Loucy (cell line): Measurements from ENCODE around the gene HOXD11.

ENCODE experiments used
- H2AFZ ChIP-seq: fragments of 200-600 bp; sonication (generic); 2 replicates; pipeline ENCODE4 v1.6.0; 2016; ENCODE audit warnings: antibody characterized with exemption, mild to moderate bottlenecking, low read length, moderate library complexity
- H3F3A ChIP-seq: fragments of 200-600 bp; 2 replicates; pipeline ENCODE4 v1.6.0; 2016; ENCODE audit warnings: antibody characterized with exemption, low read depth, mild to moderate bottlenecking
- H3K27me3 ChIP-seq: fragments of 200-600 bp; sonication (generic); 2 replicates; pipeline ENCODE4 v1.6.1; 2014; ENCODE audit warnings: low read length, mild to moderate bottlenecking; ENCODE audit not compliant: insufficient read depth, poor library complexity, severe bottlenecking
- H3K36me3 ChIP-seq: fragments of 200-600 bp; sonication (generic); 2 replicates; pipeline ENCODE4 v1.6.1; 2016; ENCODE audit warnings: low read length; ENCODE audit not compliant: insufficient read depth
- H3K4me1 ChIP-seq: fragments of 200-600 bp; sonication (generic); 2 replicates; pipeline ENCODE4 v1.5.1; 2014; ENCODE audit warnings: low read length, mild to moderate bottlenecking; ENCODE audit not compliant: insufficient read depth, poor library complexity, severe bottlenecking
- H3K4me2 ChIP-seq: fragments of 200-600 bp; sonication (generic); 2 replicates; pipeline ENCODE4 v1.6.0; 2014; ENCODE audit warnings: antibody characterized with exemption, low read length, low read depth, mild to moderate bottlenecking; ENCODE audit not compliant: poor library complexity, severe bottlenecking
- H3K4me3 ChIP-seq: fragments of 200-600 bp; sonication (generic); 2 replicates; pipeline ENCODE4 v1.5.1; 2014; ENCODE audit warnings: low read length, mild to moderate bottlenecking, mixed read lengths; ENCODE audit not compliant: poor library complexity, severe bottlenecking
- H3K79me2 ChIP-seq: fragments of 200-600 bp; sonication (generic); 2 replicates; pipeline ENCODE4 v1.6.1; 2014; ENCODE audit warnings: low read length; ENCODE audit not compliant: insufficient read depth
- H3K9ac ChIP-seq: fragments of 200-600 bp; sonication (generic); 2 replicates; pipeline ENCODE4 v1.6.0; 2014; ENCODE audit warnings: mild to moderate bottlenecking, low read depth, low read length, moderate library complexity; ENCODE audit not compliant: poor library complexity, severe bottlenecking
- H3K9me2 ChIP-seq: fragments of 200-600 bp; sonication (generic); replicated peaks from 2 replicates; pipeline ENCODE4 v1.6.1; 2016; ENCODE audit warnings: low read depth, low read length, mixed read lengths
- H3K9me3 ChIP-seq: fragments of 200-600 bp; sonication (generic); 2 replicates; pipeline ENCODE4 v1.6.1; 2014; ENCODE audit warnings: mild to moderate bottlenecking, antibody characterized with exemption, low read length, low read depth; ENCODE audit not compliant: insufficient read depth
- H4K20me1 ChIP-seq: fragments of 200-600 bp; sonication (generic); 2 replicates; pipeline ENCODE4 v1.6.0; 2014; ENCODE audit warnings: antibody characterized with exemption, low read length, mild to moderate bottlenecking; ENCODE audit not compliant: insufficient read depth, poor library complexity, severe bottlenecking
- EZH2phosphoT487 ChIP-seq: fragments of 200-600 bp; IDR thresholded peaks from 2 replicates; pipeline ENCODE4 v1.6.1; 2018; ENCODE audit warnings: antibody characterized with exemption, mild to moderate bottlenecking, moderate library complexity, borderline replicate concordance
- TF ChIP-seq, protein P1 (sequence below): fragments of 200-600 bp; sonication (generic); conservative IDR thresholded peaks from 2 replicates; pipeline ENCODE4 v1.5.1; 2014; ENCODE audit warnings: mild to moderate bottlenecking, antibody characterized with exemption, low read length

HOXD11 gene

DNA sequence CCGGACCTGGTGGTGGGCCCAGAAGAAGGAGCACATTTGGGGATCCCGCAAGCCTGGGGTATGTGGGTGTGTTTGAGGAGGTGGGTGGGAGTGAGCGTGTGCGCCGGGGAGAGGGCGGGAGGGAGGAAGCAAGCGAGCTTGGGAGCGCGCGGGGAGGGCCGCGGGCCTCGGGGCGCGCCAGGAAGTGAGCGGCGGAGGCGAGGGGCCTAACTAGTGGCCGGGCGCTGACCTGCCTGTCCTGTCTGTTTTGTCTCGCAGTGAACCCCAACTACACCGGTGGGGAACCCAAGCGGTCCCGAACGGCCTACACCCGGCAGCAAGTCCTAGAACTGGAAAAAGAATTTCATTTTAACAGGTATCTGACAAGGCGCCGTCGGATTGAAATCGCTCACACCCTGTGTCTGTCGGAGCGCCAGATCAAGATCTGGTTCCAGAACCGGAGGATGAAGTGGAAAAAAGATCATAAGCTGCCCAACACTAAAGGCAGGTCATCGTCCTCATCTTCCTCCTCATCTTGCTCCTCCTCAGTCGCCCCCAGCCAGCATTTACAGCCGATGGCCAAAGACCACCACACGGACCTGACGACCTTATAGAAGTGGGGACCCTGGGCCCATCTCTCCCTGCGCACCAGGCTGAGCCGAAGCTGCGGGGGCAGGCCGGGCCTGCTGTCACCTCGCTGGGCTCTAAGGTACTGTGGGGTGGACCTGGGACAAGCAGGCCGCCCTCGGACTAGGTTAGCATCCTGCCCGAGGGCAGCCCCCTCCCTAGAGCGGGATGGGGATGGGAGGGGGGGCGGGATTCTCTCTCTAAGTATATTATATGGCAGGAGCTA lies 45.5 kb downstream of the HOXD11 start:
- Histone ChIP-seq H4K20me1 (no peaks in the 10 kb centered on the region), H3K9ac (no peak overlapping the region), H2AFZ (no peak overlapping the region), H3K4me3 (no peak overlapping the region), H3K27me3 (no peaks in the 10 kb centered on the region), H3K79me2 (no peaks in the 10 kb centered on the region), H3K36me3 (no peaks in the 10 kb centered on the region), H3K4me1 (no peaks in the 10 kb centered on the region), H3F3A (no peaks in the 10 kb centered on the region), H3K4me2 (no peak overlapping the region), H3K9me3 (no peaks in the 10 kb centered on the region), H3K9me2 (no peaks in the 10 kb centered on the region)
- TF ChIP-seq EZH2phosphoT487, result no peak
- TF ChIP-seq, protein P1, sequence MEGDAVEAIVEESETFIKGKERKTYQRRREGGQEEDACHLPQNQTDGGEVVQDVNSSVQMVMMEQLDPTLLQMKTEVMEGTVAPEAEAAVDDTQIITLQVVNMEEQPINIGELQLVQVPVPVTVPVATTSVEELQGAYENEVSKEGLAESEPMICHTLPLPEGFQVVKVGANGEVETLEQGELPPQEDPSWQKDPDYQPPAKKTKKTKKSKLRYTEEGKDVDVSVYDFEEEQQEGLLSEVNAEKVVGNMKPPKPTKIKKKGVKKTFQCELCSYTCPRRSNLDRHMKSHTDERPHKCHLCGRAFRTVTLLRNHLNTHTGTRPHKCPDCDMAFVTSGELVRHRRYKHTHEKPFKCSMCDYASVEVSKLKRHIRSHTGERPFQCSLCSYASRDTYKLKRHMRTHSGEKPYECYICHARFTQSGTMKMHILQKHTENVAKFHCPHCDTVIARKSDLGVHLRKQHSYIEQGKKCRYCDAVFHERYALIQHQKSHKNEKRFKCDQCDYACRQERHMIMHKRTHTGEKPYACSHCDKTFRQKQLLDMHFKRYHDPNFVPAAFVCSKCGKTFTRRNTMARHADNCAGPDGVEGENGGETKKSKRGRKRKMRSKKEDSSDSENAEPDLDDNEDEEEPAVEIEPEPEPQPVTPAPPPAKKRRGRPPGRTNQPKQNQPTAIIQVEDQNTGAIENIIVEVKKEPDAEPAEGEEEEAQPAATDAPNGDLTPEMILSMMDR, result no peak

DNA sequence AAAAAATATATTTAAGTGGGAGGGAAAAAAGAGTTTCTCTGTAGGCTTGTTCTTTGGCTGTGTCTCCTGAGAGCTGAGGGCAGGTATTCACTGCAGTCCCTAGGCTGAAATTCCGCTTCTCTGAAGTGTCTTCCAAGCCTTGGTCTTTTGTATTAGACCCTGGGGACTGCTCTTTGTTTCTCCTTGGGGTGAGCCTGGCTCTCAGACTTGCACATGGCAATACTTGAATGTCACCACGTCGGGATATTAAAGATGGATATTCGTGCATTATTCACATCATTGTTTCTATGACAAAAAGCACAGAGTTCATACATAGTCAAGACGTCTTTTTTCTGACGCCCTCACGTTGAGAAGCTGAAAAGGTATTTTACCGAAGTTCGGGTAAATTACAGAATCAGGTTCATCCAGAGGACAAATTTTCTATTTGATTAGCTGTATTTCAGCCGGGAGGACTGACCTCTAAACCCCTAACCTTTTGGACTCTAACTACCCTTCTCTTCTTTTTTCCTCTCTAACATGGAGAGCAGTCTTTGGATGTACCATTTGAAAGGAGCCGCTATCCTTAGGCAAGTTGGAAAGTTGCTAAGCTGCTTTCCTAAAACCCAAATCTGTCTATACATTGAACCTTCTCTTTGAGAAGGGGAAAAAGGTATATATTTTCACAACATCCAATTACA lies 47.6 kb downstream of the HOXD11 start:
- TF ChIP-seq EZH2phosphoT487, result no peak
- TF ChIP-seq, protein P1, result no peak
- Histone ChIP-seq H4K20me1 (no peaks in the 10 kb centered on the region), H3K9ac (no peak overlapping the region), H3K9me2 (no peaks in the 10 kb centered on the region), H3K4me1 (no peaks in the 10 kb centered on the region), H3K9me3 (no peaks in the 10 kb centered on the region), H3K36me3 (no peaks in the 10 kb centered on the region), H2AFZ (no peak overlapping the region), H3F3A (no peaks in the 10 kb centered on the region), H3K27me3 (no peaks in the 10 kb centered on the region), H3K4me3 (no peak overlapping the region), H3K79me2 (no peaks in the 10 kb centered on the region), H3K4me2 (no peak overlapping the region)

DNA sequence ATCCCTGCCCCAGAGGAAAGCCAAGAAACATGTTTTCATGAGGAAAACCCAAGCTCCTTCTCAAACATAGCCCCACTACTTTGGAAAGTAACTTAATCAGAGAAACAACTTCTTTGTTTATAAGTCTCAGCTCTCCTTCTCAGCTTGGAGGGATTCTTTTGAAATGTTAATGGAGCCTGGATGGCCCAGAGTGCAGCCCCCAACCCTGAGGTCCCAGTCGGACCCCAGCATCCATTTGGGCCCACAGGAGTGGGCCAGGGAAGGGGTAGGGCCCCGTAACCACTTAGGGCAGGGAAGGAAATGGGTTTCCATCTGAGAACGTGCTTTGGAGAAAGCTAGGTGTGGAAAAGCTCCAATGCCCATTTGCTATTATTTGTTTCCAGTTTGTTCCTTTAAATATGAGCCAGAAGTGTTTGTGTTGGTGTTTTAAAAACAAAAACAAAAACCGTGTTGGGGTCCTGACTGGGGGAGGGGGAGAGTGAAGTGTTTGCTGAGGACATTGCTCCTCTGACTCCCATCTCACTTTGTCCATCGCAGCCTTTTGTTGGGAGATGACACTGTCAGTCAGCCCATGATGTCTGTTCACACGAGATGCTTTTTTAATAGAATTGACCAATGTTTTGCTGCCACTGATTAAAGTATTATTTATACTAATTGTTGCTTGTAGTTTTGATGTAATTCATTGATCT lies 48.4 kb downstream of the HOXD11 start:
- Histone ChIP-seq H4K20me1 (no peaks in the 10 kb centered on the region), H3K27me3 (no peaks in the 10 kb centered on the region), H3K9me2 (no peaks in the 10 kb centered on the region), H3K9me3 (no peaks in the 10 kb centered on the region), H3K36me3 (no peaks in the 10 kb centered on the region), H3K4me1 (no peaks in the 10 kb centered on the region), H3K4me3 (no peak overlapping the region), H3K9ac (no peak overlapping the region), H2AFZ (no peak overlapping the region), H3K79me2 (no peaks in the 10 kb centered on the region), H3F3A (no peaks in the 10 kb centered on the region), H3K4me2 (no peak overlapping the region)
- no peak for TF ChIP-seq EZH2phosphoT487
- TF ChIP-seq, protein P1, result no peak
